ENCODE data around the gene EFHD1. TPM values are rescaled to one million over a fixed set of nuclear protein-coding genes. Genes with fewer than 3 reads are reported as not detected.
A peak's percentile ranks its signal among the peaks of the same experiment; 100 is the strongest.

Gene EFHD1, protein sequence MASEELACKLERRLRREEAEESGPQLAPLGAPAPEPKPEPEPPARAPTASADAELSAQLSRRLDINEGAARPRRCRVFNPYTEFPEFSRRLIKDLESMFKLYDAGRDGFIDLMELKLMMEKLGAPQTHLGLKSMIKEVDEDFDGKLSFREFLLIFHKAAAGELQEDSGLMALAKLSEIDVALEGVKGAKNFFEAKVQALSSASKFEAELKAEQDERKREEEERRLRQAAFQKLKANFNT
- 0.10 TPM in 1 of 2 replicates, not detected in the other for total RNA-seq (2014; rRNA removed; shearing (Covaris generic))
- polyA plus RNA-seq (2014; cell fraction: nucleus; rRNA removed): not detected in 2 replicates

GRCh38 chr2:232633413-232634205 lies at the start of gene EFHD1:
TSS of gene EFHD1 (plus strand) at chr2:232633604. CDS start at chr2:232633705, 101 bp downstream.
- DNase-seq (ENCODE audit: extremely low read depth, low read depth): peak; percentile 35

GRCh38 chr2:232584238-232584637 lies 49.2 kb upstream of the EFHD1 start:
- no peak for DNase-seq (ENCODE audit: extremely low read depth, low read depth)

- no peak for DNase-seq (ENCODE audit: extremely low read depth, low read depth)
Observed at GRCh38 chr2:232586943-232587505, 46.4 kb upstream of the EFHD1 start.

DNA sequence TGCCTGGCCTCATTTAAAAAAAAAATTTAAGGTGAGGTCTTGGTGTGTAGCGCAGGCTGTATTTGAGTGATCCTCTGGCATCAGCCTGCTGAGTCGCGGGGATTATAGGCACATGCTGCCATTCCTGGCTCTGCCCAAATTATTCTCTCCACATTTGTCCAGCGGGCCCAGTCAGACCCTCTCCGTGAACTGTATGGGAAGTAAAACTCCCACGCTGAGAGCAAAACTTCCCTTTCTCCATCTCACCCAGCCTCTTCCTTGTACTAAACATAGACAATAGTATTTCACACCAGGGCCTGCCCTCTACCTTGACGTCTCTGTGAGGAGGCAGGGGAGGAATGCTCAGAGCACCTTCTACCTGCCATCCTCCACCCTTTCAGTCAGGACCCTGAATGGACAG lies 45.9 kb upstream of the EFHD1 start:
- no peak for DNase-seq (ENCODE audit: extremely low read depth, low read depth)

DNA sequence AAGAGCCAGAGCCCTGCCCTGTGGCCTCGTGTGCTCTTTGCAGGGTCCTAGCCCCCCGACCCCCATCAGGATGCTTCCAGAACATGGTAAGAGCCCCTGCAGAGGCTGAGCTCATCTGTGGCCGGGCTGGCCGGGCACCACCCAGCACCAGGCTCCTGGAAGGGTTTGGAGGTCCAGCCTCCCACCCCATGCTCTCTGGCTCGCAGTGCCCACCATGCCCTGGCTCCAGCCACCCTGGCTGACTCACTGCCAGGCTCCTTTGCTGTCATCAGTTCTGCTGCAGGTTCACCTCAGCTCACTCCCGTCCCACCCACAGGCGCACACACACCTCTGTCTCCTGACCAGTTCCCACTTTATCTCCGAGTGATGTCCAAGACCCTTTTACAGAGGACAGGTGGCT lies 45.4 kb upstream of the EFHD1 start:
- DNase-seq (ENCODE audit: extremely low read depth, low read depth): no peak

DNA sequence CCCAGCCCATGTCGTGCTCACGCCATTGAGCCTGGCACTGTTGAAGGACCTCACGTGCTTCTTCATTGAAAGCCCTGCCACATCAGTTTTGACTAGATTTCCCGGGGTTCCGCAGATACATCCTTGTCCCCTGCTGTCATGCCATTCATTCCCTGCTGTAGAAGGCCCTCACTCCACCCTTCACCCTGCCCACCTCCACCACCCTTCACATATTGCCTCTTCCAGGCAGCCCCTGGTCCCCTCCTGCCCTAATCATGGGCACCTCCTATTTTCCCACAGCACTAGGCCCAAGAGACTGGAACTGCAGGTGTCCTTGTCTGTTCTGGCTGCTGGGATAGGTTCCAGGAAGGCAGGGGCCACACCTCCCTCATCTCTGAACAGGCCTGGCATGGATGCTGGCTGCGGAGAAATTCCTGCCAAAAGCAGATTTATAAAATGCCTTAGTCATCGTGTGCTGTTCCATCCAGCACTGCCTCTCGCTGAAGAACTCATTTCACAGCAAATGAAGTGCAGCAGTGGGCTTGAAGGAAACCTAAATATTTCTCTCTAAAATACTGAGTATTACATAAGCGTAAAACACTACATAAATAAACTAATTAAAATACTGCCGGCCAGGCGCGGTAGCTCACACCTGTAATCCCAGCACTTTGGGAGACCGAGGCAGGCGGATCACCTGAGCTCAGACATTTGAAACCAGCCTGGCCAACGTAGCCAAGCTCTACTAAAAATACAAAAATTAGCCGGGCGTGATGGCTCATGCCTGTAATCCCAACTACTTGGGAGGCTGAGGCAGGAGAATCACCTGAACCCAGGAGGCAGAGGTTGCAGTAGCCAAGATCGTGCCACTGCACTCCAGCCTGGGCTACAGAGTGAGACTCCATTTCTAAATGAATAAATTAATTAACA lies 44.5 kb upstream of the EFHD1 start:
- peak; percentile 41 for DNase-seq (ENCODE audit: extremely low read depth, low read depth)

DNA sequence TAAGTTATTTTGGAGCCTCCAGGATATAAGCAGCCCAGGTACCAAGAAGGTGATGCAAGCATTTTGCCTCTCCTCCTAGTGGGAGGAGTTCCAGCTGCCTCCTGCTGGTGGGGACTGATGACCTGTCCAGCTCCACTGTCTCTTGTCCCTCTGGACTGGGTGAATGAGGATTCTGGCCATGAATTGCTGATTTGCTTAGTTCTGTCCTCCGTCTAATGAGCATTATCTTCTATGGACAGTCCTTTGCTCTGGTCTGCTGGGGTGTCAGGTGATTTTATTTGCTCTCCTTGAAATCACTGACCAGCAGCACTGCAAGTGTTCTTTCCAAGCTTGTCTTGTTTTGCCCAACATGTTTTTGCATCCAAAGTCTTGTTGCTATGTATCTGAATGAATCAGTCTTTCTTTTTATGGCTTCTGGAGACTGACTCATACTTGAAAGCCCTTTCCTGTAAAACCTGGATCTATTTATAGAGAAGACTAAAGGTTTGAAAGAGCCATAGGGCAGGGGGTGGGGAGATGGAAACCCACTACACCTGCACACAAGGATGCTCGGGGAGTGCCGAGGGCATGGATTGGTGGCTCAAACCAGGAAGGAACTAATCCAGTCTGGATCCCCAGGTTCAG lies 40.5 kb upstream of the EFHD1 start:
- no peak for DNase-seq (ENCODE audit: extremely low read depth, low read depth)

GRCh38 chr2:232593982-232594381 lies 39.4 kb upstream of the EFHD1 start:
- DNase-seq (ENCODE audit: extremely low read depth, low read depth): no peak

GRCh38 chr2:232597362-232598079 lies 35.9 kb upstream of the EFHD1 start:
- DNase-seq (ENCODE audit: extremely low read depth, low read depth): no peak

DNA sequence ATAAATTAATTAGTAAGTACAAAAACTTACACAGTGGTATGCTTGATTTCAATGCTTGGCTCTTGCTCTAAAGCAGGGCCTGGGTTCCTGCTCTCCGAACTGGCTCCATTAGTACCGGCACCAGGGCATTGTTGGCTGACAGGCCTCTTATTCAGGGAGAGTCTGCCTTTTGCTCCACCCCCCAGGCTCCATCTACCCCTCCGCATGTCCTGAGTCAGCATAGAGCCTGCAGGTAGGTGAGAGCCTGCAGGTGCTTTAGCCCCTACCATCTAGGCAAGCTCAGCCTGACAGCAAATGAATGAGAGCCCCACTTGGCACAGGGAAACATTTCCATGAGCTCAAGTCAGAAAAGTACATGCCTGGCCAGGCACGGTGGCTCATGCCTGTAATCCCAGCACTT lies 35.1 kb upstream of the EFHD1 start:
- DNase-seq (ENCODE audit: extremely low read depth, low read depth): no peak

DNA sequence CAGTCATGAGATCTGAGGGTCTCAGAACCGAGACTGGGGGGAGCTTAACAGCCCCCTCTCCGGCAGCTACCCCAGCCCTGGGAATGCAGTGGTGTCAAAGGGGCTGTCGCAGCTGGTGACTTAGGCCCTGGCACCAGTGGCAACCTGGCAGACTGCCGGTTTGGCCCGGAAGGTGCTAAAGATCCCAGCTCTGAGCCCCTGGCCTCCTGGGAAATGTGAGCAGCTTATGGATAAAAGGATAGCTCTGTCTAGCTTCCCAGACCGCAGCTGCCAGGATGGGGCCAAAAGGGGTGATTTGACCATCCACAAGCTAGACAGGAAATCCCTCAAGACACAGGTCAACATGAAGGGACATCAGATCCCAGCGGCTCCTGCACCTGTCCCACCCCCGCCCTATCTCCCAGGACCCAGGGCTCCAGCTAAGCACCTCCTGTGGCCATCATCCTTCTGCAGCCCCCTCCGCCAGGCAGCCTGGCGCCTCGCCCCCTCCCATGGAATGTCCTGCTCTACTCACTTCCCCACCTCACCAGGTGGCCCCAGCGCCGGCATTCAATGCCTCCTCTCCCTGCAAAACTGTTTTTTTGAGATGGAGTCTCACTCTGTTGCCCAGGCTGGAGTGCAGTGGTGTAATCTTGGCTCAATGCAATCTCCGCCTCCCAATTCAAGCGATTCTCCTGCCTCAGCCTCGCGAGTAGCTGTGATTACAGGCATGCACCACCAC lies 33.2 kb upstream of the EFHD1 start:
- no peak for DNase-seq (ENCODE audit: extremely low read depth, low read depth)

DNA sequence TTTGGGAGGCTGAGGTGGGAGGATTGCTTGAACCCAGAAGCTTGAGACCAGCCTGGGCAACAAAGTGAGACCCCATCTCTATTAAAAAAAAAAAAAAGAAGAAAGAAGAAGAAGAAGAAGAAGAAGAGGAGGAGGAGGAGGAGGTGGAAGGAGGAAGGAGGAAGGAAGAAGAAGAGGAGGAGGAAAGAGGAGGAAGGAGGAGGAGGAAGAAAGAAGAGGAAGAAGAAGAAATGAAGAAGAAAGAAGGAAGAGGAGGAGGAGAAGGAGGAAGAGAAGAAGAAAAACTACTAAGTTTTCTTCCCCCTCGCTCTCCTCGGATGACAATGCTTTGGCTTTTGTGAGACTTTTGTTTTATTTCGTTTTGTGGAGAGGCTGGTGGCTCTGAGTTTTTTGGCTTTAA lies 30.1 kb upstream of the EFHD1 start:
- no peak for DNase-seq (ENCODE audit: extremely low read depth, low read depth)

DNA sequence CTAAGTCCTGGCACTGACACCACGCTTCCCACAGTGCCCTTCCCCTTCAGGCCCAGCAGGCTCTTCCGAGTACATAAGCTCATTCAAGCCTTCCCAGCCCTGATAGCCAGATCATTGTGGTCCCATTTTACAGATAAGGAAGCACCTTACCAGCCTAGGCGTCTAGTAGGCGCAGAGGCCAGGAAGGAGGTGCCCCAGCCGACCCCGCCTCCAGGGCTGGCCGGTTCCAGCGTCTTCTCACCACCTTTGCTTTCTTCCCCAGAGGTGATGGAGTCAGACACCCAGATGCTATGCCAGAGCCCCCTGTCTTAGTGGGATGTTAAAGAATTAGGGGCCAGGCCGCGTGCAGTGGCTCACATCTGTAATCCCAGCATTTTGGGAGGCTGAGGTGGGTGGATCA lies 28.9 kb upstream of the EFHD1 start:
- DNase-seq (ENCODE audit: extremely low read depth, low read depth): no peak

- no peak for DNase-seq (ENCODE audit: extremely low read depth, low read depth)
Observed at GRCh38 chr2:232607011-232607410, 26.4 kb upstream of the EFHD1 start.

- DNase-seq (ENCODE audit: extremely low read depth, low read depth): no peak
Observed at GRCh38 chr2:232609607-232610006, 23.8 kb upstream of the EFHD1 start.

GRCh38 chr2:232610081-232610480 lies 23.3 kb upstream of the EFHD1 start:
- DNase-seq (ENCODE audit: extremely low read depth, low read depth): no peak

DNA sequence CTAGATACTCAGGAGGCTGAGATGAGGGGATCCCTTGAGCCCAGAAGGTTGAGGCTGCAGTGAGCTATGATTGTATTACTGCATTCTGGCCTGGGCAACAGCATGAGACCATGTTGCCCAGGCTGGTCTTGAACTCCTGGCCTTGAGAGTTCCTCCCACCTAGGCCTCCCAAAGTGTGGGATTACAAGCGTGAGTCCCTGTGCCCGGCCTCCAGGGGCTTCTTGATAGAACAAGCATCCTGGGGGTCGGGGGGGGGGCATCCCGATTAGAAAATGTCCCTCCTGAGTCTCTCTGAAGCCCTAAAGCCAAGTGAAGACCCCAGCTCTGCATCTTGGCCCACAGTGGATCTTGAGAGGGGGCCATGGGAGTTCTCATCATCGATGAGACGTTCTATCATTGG lies 22.3 kb upstream of the EFHD1 start:
- DNase-seq (ENCODE audit: extremely low read depth, low read depth): no peak

DNA sequence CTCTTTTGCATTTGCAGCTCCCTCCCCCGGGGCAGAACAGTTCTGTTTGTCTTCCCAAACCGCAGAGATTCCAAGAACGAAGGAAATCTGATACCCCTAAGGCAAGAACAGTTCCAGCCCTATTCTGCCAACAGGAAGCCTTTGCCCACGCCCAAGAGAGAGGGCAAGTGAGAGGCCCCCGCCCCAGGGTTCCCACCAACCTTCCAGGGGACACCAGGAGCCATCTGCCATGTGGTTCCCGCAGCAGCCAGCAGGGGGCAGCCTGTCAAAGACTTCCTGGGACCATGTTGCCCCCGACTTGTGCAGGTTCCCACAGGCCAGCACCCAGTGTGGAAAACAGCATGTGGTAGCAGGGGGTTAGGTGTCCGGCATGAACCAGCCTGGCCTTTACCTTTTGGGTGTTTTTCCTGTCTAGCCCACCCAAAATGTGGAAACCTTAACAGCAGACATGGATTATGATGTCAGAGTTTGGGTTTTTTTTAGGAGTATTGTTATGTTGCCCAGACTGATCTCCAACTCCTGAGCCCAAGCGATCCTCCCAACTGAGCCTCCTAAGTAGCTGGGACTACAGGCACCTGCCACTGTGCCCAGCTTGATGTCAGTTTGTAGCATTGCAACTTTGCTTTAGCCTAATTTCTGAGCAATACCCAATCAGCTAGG lies 21.7 kb upstream of the EFHD1 start:
- peak; percentile 33 for DNase-seq (ENCODE audit: extremely low read depth, low read depth)
